Hepatocyte (in vitro differentiated cells): Measurements from ENCODE around the gene C15orf61. TPM values are rescaled to one million over a fixed set of nuclear protein-coding genes. Genes with fewer than 3 reads are reported as not detected.

ENCODE experiments used
- DNase-seq: peaks from one replicate; pipeline ENCODE4 v3.0.0-alpha.2; 2016; ENCODE audit warnings: low spot score
- H2AFZ ChIP-seq: fragments of 200-600 bp; sonication (generic); 2 replicates; pipeline ENCODE4 v1.6.0; 2016; ENCODE audit warnings: antibody characterized with exemption, mild to moderate bottlenecking
- H3K27ac ChIP-seq: fragments of 200-600 bp; sonication (generic); 2 replicates; pipeline ENCODE4 v1.5.1; 2016; ENCODE audit warnings: mild to moderate bottlenecking
- H3K27me3 ChIP-seq: fragments of 200-600 bp; sonication (generic); 2 replicates; pipeline ENCODE4 v1.6.1; 2016
- H3K36me3 ChIP-seq: fragments of 200-600 bp; sonication (generic); replicated peaks from 2 replicates; pipeline ENCODE4 v1.5.1; 2016; ENCODE audit warnings: low read depth; ENCODE audit not compliant: insufficient read depth
- H3K4me1 ChIP-seq: fragments of 200-600 bp; sonication (generic); 2 replicates; pipeline ENCODE4 v1.5.1; 2016; ENCODE audit warnings: mild to moderate bottlenecking, moderate library complexity; ENCODE audit not compliant: insufficient read depth
- H3K4me2 ChIP-seq: fragments of 200-600 bp; sonication (generic); 2 replicates; pipeline ENCODE4 v1.6.0; 2016
- H3K4me3 ChIP-seq: fragments of 200-600 bp; sonication (generic); 2 replicates; pipeline ENCODE4 v1.5.1; 2016; ENCODE audit warnings: mild to moderate bottlenecking
- H3K79me2 ChIP-seq: fragments of 200-600 bp; sonication (generic); 2 replicates; pipeline ENCODE4 v1.6.0; 2017; ENCODE audit warnings: mild to moderate bottlenecking
- H3K9me2 ChIP-seq: fragments of 200-600 bp; sonication (generic); replicated peaks from 2 replicates; pipeline ENCODE4 v1.6.0; 2017; ENCODE audit warnings: mild to moderate bottlenecking; ENCODE audit not compliant: insufficient read depth
- H3K9me3 ChIP-seq: fragments of 200-600 bp; sonication (generic); 2 replicates; pipeline ENCODE4 v1.5.1; 2016; ENCODE audit warnings: low read depth, mild to moderate bottlenecking
- H4K20me1 ChIP-seq: fragments of 200-600 bp; sonication (generic); 2 replicates; pipeline ENCODE4 v1.6.0; 2016; ENCODE audit warnings: mild to moderate bottlenecking; ENCODE audit not compliant: insufficient read depth, poor library complexity, severe bottlenecking
- CTCF ChIP-seq: fragments of 200-600 bp; sonication (generic); IDR thresholded peaks from 2 replicates; pipeline ENCODE4 v1.5.1; 2016; ENCODE audit warnings: antibody characterized with exemption, mild to moderate bottlenecking; ENCODE audit not compliant: poor library complexity
- EZH2 ChIP-seq: fragments of 200-600 bp; sonication (generic); IDR thresholded peaks from 2 replicates; pipeline ENCODE4 v1.6.1; 2016; ENCODE audit warnings: antibody characterized with exemption, mild to moderate bottlenecking, borderline replicate concordance
- EZH2phosphoT487 ChIP-seq: fragments of 200-600 bp; sonication (generic); IDR thresholded peaks from one replicate; pipeline ENCODE4 v1.6.1; 2018; ENCODE audit warnings: antibody characterized with exemption, mild to moderate bottlenecking, low read depth, moderate library complexity; ENCODE audit not compliant: unreplicated experiment, severe bottlenecking
- WGBS: methylation state at CpG from one replicate; pipeline ENCODE4 v1.1.6; 2016; ENCODE audit warnings: low lambda C conversion rate; ENCODE audit errors: missing lambda C conversion rate; 5-methylcytosine and 5-hydroxymethylcytosine counted together
- polyA plus RNA-seq: library from polyadenylated mRNA; unstranded; fragments of >200 nt; fragmentation: Nextera tagmentation; extraction: Ambion mirVana; gene quantifications from 2 replicates; pipeline ENCODE4 v1.2.1, GENCODE V29; 2016
- total RNA-seq: library from RNA; depleted of rRNA; stranded (reverse); fragments of >200 nt; gene quantifications from 2 replicates; pipeline ENCODE4 v1.2.3, GENCODE V29; 2014

C15orf61 gene
- total and polyA plus RNA-seq, 2 experiments from 2014 or later = 7.6 to 8.4 TPM

- no peaks in the 10 kb centered on the region for H3K79me2 ChIP-seq
- no peaks in the 10 kb centered on the region for H3K4me1 ChIP-seq
- no peaks in the 10 kb centered on the region for H3K36me3 ChIP-seq
- DNase-seq = no peak
- WGBS = 94% methylated on average over 3 of the region's 3 CpGs
- H2AFZ ChIP-seq = no peak overlapping the region
- no peaks in the 10 kb centered on the region for H3K27me3 ChIP-seq
- H3K4me3 ChIP-seq = no peak overlapping the region
- H3K9me3 ChIP-seq = no peaks in the 10 kb centered on the region
- H4K20me1 ChIP-seq = no peaks in the 10 kb centered on the region
- no peaks in the 10 kb centered on the region for H3K9me2 ChIP-seq
- H3K27ac ChIP-seq = no peak overlapping the region
- TF ChIP-seq EZH2 = no peak
- TF ChIP-seq EZH2phosphoT487 = no peak
- TF ChIP-seq CTCF = no peak
- H3K4me2 ChIP-seq = no peak overlapping the region
These were observed 5.8 kb upstream of the C15orf61 start for GRCh38 chr15:67515090-67515489.

- Histone ChIP-seq H4K20me1 (no peaks in the 10 kb centered on the region), H3K4me2 (no peak overlapping the region), H3K9me3 (no peaks in the 10 kb centered on the region), H3K27ac (no peak overlapping the region), H3K9me2 (no peaks in the 10 kb centered on the region), H3K4me1 (no peaks in the 10 kb centered on the region), H3K27me3 (no peaks in the 10 kb centered on the region), H3K4me3 (no peak overlapping the region), H2AFZ (no peak overlapping the region), H3K79me2 (no peaks in the 10 kb centered on the region), H3K36me3 (no peaks in the 10 kb centered on the region)
- WGBS = 100% methylated on average over 2 of the region's 2 CpGs
- no peak for TF ChIP-seq CTCF
- TF ChIP-seq EZH2phosphoT487 = no peak
- no peak for TF ChIP-seq EZH2
- no peak for DNase-seq
These were observed 5.4 kb upstream of the C15orf61 start for GRCh38 chr15:67515557-67515956.

GRCh38 chr15:67520321-67521028, 456 bp upstream of the C15orf61 start:
- WGBS = 40% methylated on average over 23 of the region's 24 CpGs
- Histone ChIP-seq H3K27me3 (no peaks in the 10 kb centered on the region), H3K36me3 (no peaks in the 10 kb centered on the region), H3K9me3 (no peaks in the 10 kb centered on the region), H3K27ac (peak overlapping the region; percentile 96), H3K4me1 (peaks cover 12% of the 10 kb centered on the region), H3K79me2 (peaks cover 36% of the 10 kb centered on the region), H3K9me2 (no peaks in the 10 kb centered on the region), H3K4me2 (peak overlapping the region; percentile 88), H3K4me3 (peak overlapping the region; percentile 25), H4K20me1 (peaks cover 3% of the 10 kb centered on the region), H2AFZ (peak overlapping the region; percentile 83)
- no peak for DNase-seq
- TF ChIP-seq EZH2phosphoT487 (no peak), EZH2 (no peak), CTCF (no peak)
